Endothelial cell of umbilical vein (primary cell): Measurements from ENCODE around the gene HMHB1. TPM values are rescaled to one million over a fixed set of nuclear protein-coding genes. Genes with fewer than 3 reads are reported as not detected.

Experiments
- BruUV-seq: library from RNA; stranded (reverse); fragments of 400-500 nt; replicated peaks from 2 replicates; lab custom pipeline; 2021; lab: Mats Ljungman, UMichigan
- CTCF ChIA-PET: fragments of 300-600, 350-600 bp; sonication (Branson Sonifier 250); formaldehyde crosslinking; loops from one replicate; lab custom pipeline; 2021; ENCODE audit warnings: antibody characterized with exemption, inconsistent platforms; lab: Charles Lee
- POLR2A ChIA-PET: fragments of 300-600, 350-600 bp; sonication (Branson Sonifier 250); formaldehyde crosslinking; loops from one replicate; lab custom pipeline; 2021; ENCODE audit warnings: antibody characterized with exemption, inconsistent platforms; lab: Charles Lee
- DNase-seq: peaks from one replicate; pipeline ENCODE4 v3.0.0-alpha.2; 2011; ENCODE audit warnings: low read depth, low spot score
- FAIRE-seq: peaks from 2 replicates; lab custom pipeline; 2011; peaks lifted over from hg19 to GRCh38; lab: Jason Lieb, UNC
- H2AFZ ChIP-seq: 2 replicates; pipeline ENCODE4 v1.6.0; 2012; ENCODE audit warnings: low read depth, low read length, control low read depth, inconsistent platforms
- H3K27ac ChIP-seq: 2 replicates; pipeline ENCODE4 v1.5.1; 2011; ENCODE audit warnings: low read depth, mild to moderate bottlenecking, control low read depth, low read length, moderate library complexity; ENCODE audit not compliant: insufficient read depth
- H3K27me3 ChIP-seq, 2 experiments: 2 replicates each; pipeline versions ENCODE4 v1.6.0 to v1.6.1; 2011; ENCODE audit warnings: low read length in 2 of 2, mixed read lengths in 1 of 2; ENCODE audit not compliant: control insufficient read depth in 2 of 2, insufficient read depth in 2 of 2
- H3K36me3 ChIP-seq, 2 experiments: 2 replicates in 1 of 2; 3 replicates in 1 of 2; pipeline ENCODE4 v1.5.1; 2011; ENCODE audit warnings: low read length in 2 of 2, mild to moderate bottlenecking in 1 of 2, moderate library complexity in 1 of 2; ENCODE audit not compliant: control insufficient read depth in 2 of 2, insufficient read depth in 2 of 2; ENCODE audit errors: extremely low read depth in 1 of 2
- H3K4me1 ChIP-seq: 3 replicates; pipeline ENCODE4 v1.5.1; 2011; ENCODE audit warnings: mild to moderate bottlenecking, low read length; ENCODE audit not compliant: control insufficient read depth, insufficient read depth; ENCODE audit errors: extremely low read depth
- H3K4me2 ChIP-seq: 2 replicates; pipeline ENCODE4 v1.6.1; 2011; ENCODE audit warnings: low read length, control low read depth, mixed read lengths; ENCODE audit not compliant: insufficient read depth
- H3K4me3 ChIP-seq, 3 experiments: fragments of 200-600 bp in 1 of 3; sonication (generic), shearing (Covaris generic) in 1 of 3; replicated peaks in 1 of 3; 2 replicates each; pipeline ENCODE4 v1.5.1; 2011 to 2016; ENCODE audit warnings: control low read depth in 3 of 3, low read length in 3 of 3, mild to moderate bottlenecking in 2 of 3, inconsistent platforms in 1 of 3, low read depth in 1 of 3, moderate library complexity in 1 of 3; ENCODE audit not compliant: insufficient read depth in 1 of 3
- H3K79me2 ChIP-seq: 2 replicates; pipeline ENCODE4 v1.6.0; 2012; ENCODE audit warnings: low read length, inconsistent platforms; ENCODE audit not compliant: control insufficient read depth, insufficient read depth
- H3K9ac ChIP-seq: replicated peaks from 2 replicates; pipeline ENCODE3; 2011; ENCODE audit warnings: low read length, control low read depth; ENCODE audit not compliant: insufficient read depth; ENCODE audit errors: extremely low read depth
- H3K9me1 ChIP-seq: replicated peaks from 3 replicates; pipeline ENCODE4 v1.6.0; 2011; ENCODE audit warnings: mild to moderate bottlenecking, low read length; ENCODE audit not compliant: control insufficient read depth, insufficient read depth; ENCODE audit errors: extremely low read depth
- H3K9me3 ChIP-seq: replicated peaks from 2 replicates; pipeline ENCODE4 v1.5.1; 2012; ENCODE audit warnings: low read length, inconsistent platforms; ENCODE audit not compliant: control insufficient read depth, insufficient read depth
- H4K20me1 ChIP-seq: replicated peaks from 2 replicates; pipeline ENCODE3; 2011; ENCODE audit warnings: mild to moderate bottlenecking, low read length; ENCODE audit not compliant: control insufficient read depth, insufficient read depth; ENCODE audit errors: extremely low read depth
- CTCF ChIP-seq, 2 donors: IDR thresholded peaks; 1 replicate in 1 of 2; 2 replicates in 1 of 2; pipeline ENCODE4 v1.5.1; 2011; ENCODE audit warnings: low read length in 2 of 2, mild to moderate bottlenecking in 2 of 2, moderate library complexity in 2 of 2, control low read depth in 1 of 2, inconsistent platforms in 1 of 2, low read depth in 1 of 2; ENCODE audit not compliant: insufficient read depth in 1 of 2; ENCODE audit errors: extremely low read depth in 1 of 2
- EZH2 ChIP-seq: IDR thresholded peaks from 2 replicates; pipeline ENCODE4 v1.6.1; 2012; ENCODE audit warnings: borderline replicate concordance, low read depth, mild to moderate bottlenecking, moderate library complexity, low read length, inconsistent platforms; ENCODE audit not compliant: severe bottlenecking
- FOS ChIP-seq: IDR thresholded peaks from 2 replicates; pipeline ENCODE4 v1.6.1; 2011; ENCODE audit warnings: mild to moderate bottlenecking, low read length, moderate library complexity, borderline replicate concordance; ENCODE audit not compliant: insufficient read depth
- GATA2 ChIP-seq: IDR thresholded peaks from 2 replicates; pipeline ENCODE4 v1.7.0; 2011; ENCODE audit warnings: low read depth, mild to moderate bottlenecking, moderate library complexity, mixed read lengths, low read length; ENCODE audit not compliant: insufficient read length, insufficient read depth
- JUN ChIP-seq: IDR thresholded peaks from 2 replicates; pipeline ENCODE4 v1.6.1; 2011; ENCODE audit warnings: borderline replicate concordance, low read depth; ENCODE audit not compliant: insufficient read length, insufficient read depth
- MAX ChIP-seq: IDR thresholded peaks from 2 replicates; pipeline ENCODE4 v1.6.1; 2011; ENCODE audit not compliant: insufficient read depth, insufficient read length
- MYC ChIP-seq: IDR thresholded peaks from one replicate; pipeline ENCODE4 v1.6.1; 2011; ENCODE audit warnings: mild to moderate bottlenecking, low read depth, low read length
- POLR2A ChIP-seq: IDR thresholded peaks from 2 replicates; pipeline ENCODE4 v1.6.1; 2012; ENCODE audit warnings: low read depth, mild to moderate bottlenecking, control low read depth, low read length
- POLR2AphosphoS5 ChIP-seq: IDR thresholded peaks from 2 replicates; pipeline ENCODE4 v1.6.1; 2012; ENCODE audit warnings: low read depth, mild to moderate bottlenecking, control low read depth, low read length, moderate library complexity; ENCODE audit not compliant: insufficient read depth
- dilution Hi-C: fragments of 300-500 bp; cut with MboI; formaldehyde crosslinking; loops from one replicate; pipeline ENCODE4 v1.15.0; 2019; ENCODE audit warnings: low sequenced_read_pairs; ENCODE audit not compliant: extremely low pct_ligation_motif_present
- intact Hi-C: fragments of 100-400 bp; cut with micrococcal nuclease; formaldehyde crosslinking; loops from one replicate; pipeline ENCODE4 v1.10.0; 2022
- polyA plus RNA-seq, 4 experiments: library from polyadenylated mRNA; depleted of rRNA in 3 of 4; stranded (reverse) in 3 of 4; unstranded in 1 of 4; fragments of >200 nt; gene quantifications; 2 replicates each; pipeline versions ENCODE4 v1.2.1 to v1.2.3, GENCODE V29; 2011 to 2012; ENCODE audit warnings: missing spikeins in 1 of 4
- total RNA-seq: library from RNA; stranded (reverse); gene quantifications from 2 replicates; pipeline ENCODE4 v1.2.3, GENCODE V29; 2021

The HMHB1 gene
- total and polyA plus RNA-seq, 2 donors (not counting 3 experiments of a cell fraction or from before 2014, with no cell fraction given) = not detected

- no peak for TF ChIP-seq GATA2
- TF ChIP-seq EZH2 = no peak
- TF ChIP-seq JUN = no peak
- TF ChIP-seq MAX = no peak
- no peak for TF ChIP-seq POLR2AphosphoS5
- no peak for TF ChIP-seq POLR2A
- TF ChIP-seq MYC = no peak
- no peak for TF ChIP-seq FOS
- TF ChIP-seq CTCF (IDR thresholded peaks at IDR 0.05; ENCODE audit: extremely low read depth in 1 of 2, insufficient read depth in 1 of 2, low read depth in 1 of 2, low read length in 2 of 2) = no peak
- Histone ChIP-seq H3K36me3 (no peaks in the 10 kb centered on the region), H4K20me1 (no peaks in the 10 kb centered on the region), H3K4me1 (no peaks in the 10 kb centered on the region), H3K9me3 (no peaks in the 10 kb centered on the region), H3K27me3 (no peaks in the 10 kb centered on the region), H3K9ac (no peak overlapping the region), H3K79me2 (no peaks in the 10 kb centered on the region), H3K27ac (no peak overlapping the region), H3K4me3 (no peak overlapping the region), H3K4me2 (no peak overlapping the region), H3K9me1 (no peaks in the 10 kb centered on the region), H2AFZ (no peak overlapping the region)
- intact Hi-C loops (no loop called here), dilution Hi-C loops (no loop called here)
- DNase-seq (no peak), FAIRE-seq (no peak)
- POLR2A ChIA-PET = no interaction called here
- BruUV-seq = no TSS peak
- CTCF ChIA-PET = interaction anchor here (1.1 kb wide), 1 partner anchor 10 kb away, joined by 4 read pairs; no protein-coding TSS in a partner anchor
Measured at GRCh38 chr5:143790457-143791112, 21.4 kb upstream of the HMHB1 start.
